H1 (cell line): Measurements from ENCODE around the gene MAGED2. TPM values are rescaled to one million over a fixed set of nuclear protein-coding genes. Genes with fewer than 3 reads are reported as not detected.

Experiments used
- CHD1 ChIP-seq: IDR thresholded peaks from 2 replicates; pipeline ENCODE4 v1.6.1; 2012; ENCODE audit warnings: low read depth, low read length, improper control_type of control experiment
- CTCF ChIP-seq, 3 experiments: IDR thresholded peaks; 1 replicate in 2 of 3; 2 replicates in 1 of 3; pipeline versions ENCODE4 v1.5.1 to v1.6.1; 2011; ENCODE audit warnings: low read length in 3 of 3, mild to moderate bottlenecking in 3 of 3, inconsistent platforms in 2 of 3, low read depth in 1 of 3, moderate library complexity in 1 of 3; ENCODE audit not compliant: insufficient read depth in 1 of 3; ENCODE audit errors: control extremely low read depth in 1 of 3
- HDAC2 ChIP-seq, 2 experiments: fragments of 300-600 bp in 1 of 2; sonication (generic) in 1 of 2; IDR thresholded peaks; 2 replicates each; pipeline ENCODE4 v1.6.1; 2011 to 2012; ENCODE audit warnings: low read depth in 2 of 2, low read length in 2 of 2, mild to moderate bottlenecking in 2 of 2, moderate library complexity in 2 of 2, borderline replicate concordance in 1 of 2, inconsistent platforms in 1 of 2
- JUN ChIP-seq: IDR thresholded peaks from 2 replicates; pipeline ENCODE4 v1.6.1; 2011; ENCODE audit warnings: low read depth, mild to moderate bottlenecking, improper control_type of control experiment, low read length
- SAP30 ChIP-seq: fragments of 300-600 bp; sonication (generic); IDR thresholded peaks from 2 replicates; pipeline ENCODE4 v1.7.1; 2012; ENCODE audit warnings: low read length, moderate library complexity, mild to moderate bottlenecking, inconsistent platforms; ENCODE audit not compliant: insufficient read depth, insufficient replicate concordance
- SP2 ChIP-seq: IDR thresholded peaks from 2 replicates; pipeline ENCODE4 v1.6.1; 2012; ENCODE audit warnings: mild to moderate bottlenecking, low read length, inconsistent platforms
- polyA plus RNA-seq, 7 experiments: library from polyadenylated mRNA; depleted of rRNA in 3 of 7; stranded (reverse) in 5 of 7; unstranded in 2 of 7; fragments of >200 nt in 5 of 7; fragments of 200-250 nt in 2 of 7; gene quantifications; 1 replicate in 5 of 7; 2 replicates in 1 of 7; 4 replicates in 1 of 7; pipeline versions ENCODE4 v1.2.1 to v1.2.3, GENCODE V29; 2011 to 2013; ENCODE audit warnings: missing spikeins in 2 of 7, mixed read lengths in 2 of 7
- total RNA-seq: library from RNA; stranded (reverse); fragmentation: NEBNext Ultra II Directional; extraction: Animal tissue kit (Norgen Biotek cat#: 25700); gene quantifications from 2 replicates; pipeline ENCODE4 v1.2.1, GENCODE V29; 2021
- TF ChIP-seq, protein P1 (sequence below): fragments of 300-600 bp; sonication (generic); IDR thresholded peaks from 2 replicates; pipeline ENCODE4 v1.7.1; 2012; ENCODE audit warnings: low read length, moderate library complexity, mild to moderate bottlenecking, inconsistent platforms; ENCODE audit not compliant: insufficient replicate concordance

The MAGED2 gene
- total and polyA plus RNA-seq, 2 of the 8 experiments (the other 6 are each of a cell fraction or from before 2014, with no cell fraction given), result 83.3 to 120 TPM

DNA sequence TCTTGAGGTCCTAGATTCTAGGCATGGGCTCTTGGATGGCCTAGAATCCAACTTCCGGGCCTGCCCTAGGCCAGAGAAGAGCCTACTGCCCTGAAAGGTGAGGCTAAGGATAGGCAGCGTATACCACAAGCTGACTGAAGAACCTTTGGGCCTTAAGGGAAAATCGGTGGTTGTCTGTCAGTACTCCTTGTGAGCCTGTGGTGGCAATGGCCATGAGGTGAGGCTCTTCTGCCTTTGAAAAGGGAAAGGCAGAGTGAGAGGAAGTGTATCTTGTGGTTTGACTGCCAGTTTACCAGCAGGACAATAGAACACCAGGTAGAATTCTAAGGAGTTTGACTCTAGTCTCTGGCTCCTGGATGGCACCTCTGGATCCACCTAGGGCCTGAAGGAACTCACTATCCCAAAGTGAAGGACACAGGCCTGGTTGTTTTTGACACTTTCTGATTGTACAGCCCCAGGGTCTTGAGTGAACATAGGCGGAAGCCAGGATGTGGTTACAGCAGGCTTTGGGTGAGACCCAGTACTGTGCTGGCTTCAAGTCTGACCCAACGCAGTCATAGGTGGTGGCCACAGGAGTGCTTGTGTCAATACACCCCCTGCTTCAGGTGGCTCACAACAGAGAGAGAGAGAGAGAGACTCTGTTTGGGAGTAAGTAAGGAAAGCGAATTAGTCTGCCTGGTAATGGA lies 30.4 kb upstream of the MAGED2 start (continued):
- TF ChIP-seq, protein P1, sequence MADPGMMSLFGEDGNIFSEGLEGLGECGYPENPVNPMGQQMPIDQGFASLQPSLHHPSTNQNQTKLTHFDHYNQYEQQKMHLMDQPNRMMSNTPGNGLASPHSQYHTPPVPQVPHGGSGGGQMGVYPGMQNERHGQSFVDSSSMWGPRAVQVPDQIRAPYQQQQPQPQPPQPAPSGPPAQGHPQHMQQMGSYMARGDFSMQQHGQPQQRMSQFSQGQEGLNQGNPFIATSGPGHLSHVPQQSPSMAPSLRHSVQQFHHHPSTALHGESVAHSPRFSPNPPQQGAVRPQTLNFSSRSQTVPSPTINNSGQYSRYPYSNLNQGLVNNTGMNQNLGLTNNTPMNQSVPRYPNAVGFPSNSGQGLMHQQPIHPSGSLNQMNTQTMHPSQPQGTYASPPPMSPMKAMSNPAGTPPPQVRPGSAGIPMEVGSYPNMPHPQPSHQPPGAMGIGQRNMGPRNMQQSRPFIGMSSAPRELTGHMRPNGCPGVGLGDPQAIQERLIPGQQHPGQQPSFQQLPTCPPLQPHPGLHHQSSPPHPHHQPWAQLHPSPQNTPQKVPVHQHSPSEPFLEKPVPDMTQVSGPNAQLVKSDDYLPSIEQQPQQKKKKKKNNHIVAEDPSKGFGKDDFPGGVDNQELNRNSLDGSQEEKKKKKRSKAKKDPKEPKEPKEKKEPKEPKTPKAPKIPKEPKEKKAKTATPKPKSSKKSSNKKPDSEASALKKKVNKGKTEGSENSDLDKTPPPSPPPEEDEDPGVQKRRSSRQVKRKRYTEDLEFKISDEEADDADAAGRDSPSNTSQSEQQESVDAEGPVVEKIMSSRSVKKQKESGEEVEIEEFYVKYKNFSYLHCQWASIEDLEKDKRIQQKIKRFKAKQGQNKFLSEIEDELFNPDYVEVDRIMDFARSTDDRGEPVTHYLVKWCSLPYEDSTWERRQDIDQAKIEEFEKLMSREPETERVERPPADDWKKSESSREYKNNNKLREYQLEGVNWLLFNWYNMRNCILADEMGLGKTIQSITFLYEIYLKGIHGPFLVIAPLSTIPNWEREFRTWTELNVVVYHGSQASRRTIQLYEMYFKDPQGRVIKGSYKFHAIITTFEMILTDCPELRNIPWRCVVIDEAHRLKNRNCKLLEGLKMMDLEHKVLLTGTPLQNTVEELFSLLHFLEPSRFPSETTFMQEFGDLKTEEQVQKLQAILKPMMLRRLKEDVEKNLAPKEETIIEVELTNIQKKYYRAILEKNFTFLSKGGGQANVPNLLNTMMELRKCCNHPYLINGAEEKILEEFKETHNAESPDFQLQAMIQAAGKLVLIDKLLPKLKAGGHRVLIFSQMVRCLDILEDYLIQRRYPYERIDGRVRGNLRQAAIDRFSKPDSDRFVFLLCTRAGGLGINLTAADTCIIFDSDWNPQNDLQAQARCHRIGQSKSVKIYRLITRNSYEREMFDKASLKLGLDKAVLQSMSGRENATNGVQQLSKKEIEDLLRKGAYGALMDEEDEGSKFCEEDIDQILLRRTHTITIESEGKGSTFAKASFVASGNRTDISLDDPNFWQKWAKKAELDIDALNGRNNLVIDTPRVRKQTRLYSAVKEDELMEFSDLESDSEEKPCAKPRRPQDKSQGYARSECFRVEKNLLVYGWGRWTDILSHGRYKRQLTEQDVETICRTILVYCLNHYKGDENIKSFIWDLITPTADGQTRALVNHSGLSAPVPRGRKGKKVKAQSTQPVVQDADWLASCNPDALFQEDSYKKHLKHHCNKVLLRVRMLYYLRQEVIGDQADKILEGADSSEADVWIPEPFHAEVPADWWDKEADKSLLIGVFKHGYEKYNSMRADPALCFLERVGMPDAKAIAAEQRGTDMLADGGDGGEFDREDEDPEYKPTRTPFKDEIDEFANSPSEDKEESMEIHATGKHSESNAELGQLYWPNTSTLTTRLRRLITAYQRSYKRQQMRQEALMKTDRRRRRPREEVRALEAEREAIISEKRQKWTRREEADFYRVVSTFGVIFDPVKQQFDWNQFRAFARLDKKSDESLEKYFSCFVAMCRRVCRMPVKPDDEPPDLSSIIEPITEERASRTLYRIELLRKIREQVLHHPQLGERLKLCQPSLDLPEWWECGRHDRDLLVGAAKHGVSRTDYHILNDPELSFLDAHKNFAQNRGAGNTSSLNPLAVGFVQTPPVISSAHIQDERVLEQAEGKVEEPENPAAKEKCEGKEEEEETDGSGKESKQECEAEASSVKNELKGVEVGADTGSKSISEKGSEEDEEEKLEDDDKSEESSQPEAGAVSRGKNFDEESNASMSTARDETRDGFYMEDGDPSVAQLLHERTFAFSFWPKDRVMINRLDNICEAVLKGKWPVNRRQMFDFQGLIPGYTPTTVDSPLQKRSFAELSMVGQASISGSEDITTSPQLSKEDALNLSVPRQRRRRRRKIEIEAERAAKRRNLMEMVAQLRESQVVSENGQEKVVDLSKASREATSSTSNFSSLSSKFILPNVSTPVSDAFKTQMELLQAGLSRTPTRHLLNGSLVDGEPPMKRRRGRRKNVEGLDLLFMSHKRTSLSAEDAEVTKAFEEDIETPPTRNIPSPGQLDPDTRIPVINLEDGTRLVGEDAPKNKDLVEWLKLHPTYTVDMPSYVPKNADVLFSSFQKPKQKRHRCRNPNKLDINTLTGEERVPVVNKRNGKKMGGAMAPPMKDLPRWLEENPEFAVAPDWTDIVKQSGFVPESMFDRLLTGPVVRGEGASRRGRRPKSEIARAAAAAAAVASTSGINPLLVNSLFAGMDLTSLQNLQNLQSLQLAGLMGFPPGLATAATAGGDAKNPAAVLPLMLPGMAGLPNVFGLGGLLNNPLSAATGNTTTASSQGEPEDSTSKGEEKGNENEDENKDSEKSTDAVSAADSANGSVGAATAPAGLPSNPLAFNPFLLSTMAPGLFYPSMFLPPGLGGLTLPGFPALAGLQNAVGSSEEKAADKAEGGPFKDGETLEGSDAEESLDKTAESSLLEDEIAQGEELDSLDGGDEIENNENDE, result no peak
- TF ChIP-seq CHD1 (no peak), SAP30 (no peak), JUN (no peak), HDAC2 (IDR thresholded peaks at IDR 0.05; ENCODE audit: borderline replicate concordance in 1 of 2, low read depth in 2 of 2, low read length in 2 of 2) (no peak), SP2 (no peak), CTCF (IDR thresholded peaks at IDR 0.05; ENCODE audit: control extremely low read depth in 1 of 3, insufficient read depth in 1 of 3, low read depth in 1 of 3, low read length in 3 of 3) (no peak)
